Natural killer cell (primary cell): ENCODE results near the gene ITGA3. TPM values are rescaled to one million over a fixed set of nuclear protein-coding genes. Genes with fewer than 3 reads are reported as not detected.

Experiments used
- ATAC-seq, 3 donors: fragments of 150-1000 bp in 2 of 3; fragments of 200-7000 bp in 1 of 3; cut with Tn5 transposase; 1 replicate in 1 of 3; 2 replicates in 2 of 3; pipeline ENCODE4 v1.10.0; 2021; ENCODE audit warnings: mild to moderate bottlenecking in 2 of 3, moderate library complexity in 2 of 3
- DNase-seq, 2 donors: peaks; one replicate each; pipeline versions ENCODE4 v3.0.0 to v3.0.0-alpha.2; 2013 to 2021; ENCODE audit warnings: mixed read lengths in 1 of 2
- H3K27ac ChIP-seq: one replicate; pipeline ENCODE4 v1.5.1; 2013; ENCODE audit warnings: mild to moderate bottlenecking, low read length
- H3K27me3 ChIP-seq: one replicate; pipeline ENCODE4 v1.6.1; 2013; ENCODE audit warnings: low read length; ENCODE audit not compliant: control insufficient read depth, insufficient read depth
- H3K36me3 ChIP-seq: one replicate; pipeline ENCODE4 v1.6.1; 2013; ENCODE audit warnings: low read length; ENCODE audit not compliant: control insufficient read depth, insufficient read depth
- H3K4me1 ChIP-seq: one replicate; pipeline ENCODE4 v1.6.1; 2013; ENCODE audit warnings: low read length; ENCODE audit not compliant: control insufficient read depth, insufficient read depth
- H3K4me3 ChIP-seq: one replicate; pipeline ENCODE4 v1.5.1; 2013; ENCODE audit warnings: low read length
- H3K9me3 ChIP-seq: one replicate; pipeline ENCODE4 v1.6.1; 2013; ENCODE audit warnings: low read length; ENCODE audit not compliant: control insufficient read depth, insufficient read depth
- H3K27ac Mint-ChIP-seq, 2 donors: one replicate each; pipeline ENCODE4 v1.8.0; 2022; ENCODE audit warnings: mild to moderate bottlenecking in 2 of 2, mixed read lengths in 2 of 2, moderate library complexity in 1 of 2
- H3K27me3 Mint-ChIP-seq, 2 donors: one replicate each; pipeline ENCODE4 v1.8.0; 2022; ENCODE audit warnings: low read depth in 2 of 2, mixed read lengths in 2 of 2
- H3K36me3 Mint-ChIP-seq: one replicate; pipeline ENCODE4 v1.8.0; 2022; ENCODE audit warnings: mixed read lengths
- H3K4me1 Mint-ChIP-seq, 2 donors: one replicate each; pipeline ENCODE4 v1.8.0; 2022; ENCODE audit warnings: mixed read lengths in 2 of 2
- H3K4me3 Mint-ChIP-seq: one replicate; pipeline ENCODE4 v1.8.0; 2022; ENCODE audit warnings: mild to moderate bottlenecking, moderate library complexity, mixed read lengths
- H3K9me3 Mint-ChIP-seq, 2 donors: one replicate each; pipeline ENCODE4 v1.8.0; 2022; ENCODE audit warnings: mixed read lengths in 2 of 2
- CTCF ChIP-seq: fragments of 200-600 bp; IDR thresholded peaks from one replicate; pipeline ENCODE4 v1.8.0; 2022; ENCODE audit warnings: antibody characterized with exemption
- WGBS: methylation state at CpG from one replicate; pipeline ENCODE4 v1.1.7; 2013; ENCODE audit warnings: missing lambda C conversion rate; ENCODE audit not compliant: insufficient coverage; 5-methylcytosine and 5-hydroxymethylcytosine counted together
- intact Hi-C: fragments of 100-400 bp; cut with micrococcal nuclease; formaldehyde crosslinking; loops from one replicate; pipeline ENCODE4 v1.14.2; 2022
- total RNA-seq, 4 donors: library from RNA; stranded (reverse); fragments of 120-200 nt in 1 of 4; gene quantifications; one replicate each; pipeline versions ENCODE4 v1.2.3 to v1.2.4, GENCODE V29; 2013 to 2022

ITGA3 gene
- total RNA-seq, 3 donors from 2014 or later (not counting 1 experiment from before 2014, with no cell fraction given), result 0.47 to 2.8 (median 1.4) TPM

DNA sequence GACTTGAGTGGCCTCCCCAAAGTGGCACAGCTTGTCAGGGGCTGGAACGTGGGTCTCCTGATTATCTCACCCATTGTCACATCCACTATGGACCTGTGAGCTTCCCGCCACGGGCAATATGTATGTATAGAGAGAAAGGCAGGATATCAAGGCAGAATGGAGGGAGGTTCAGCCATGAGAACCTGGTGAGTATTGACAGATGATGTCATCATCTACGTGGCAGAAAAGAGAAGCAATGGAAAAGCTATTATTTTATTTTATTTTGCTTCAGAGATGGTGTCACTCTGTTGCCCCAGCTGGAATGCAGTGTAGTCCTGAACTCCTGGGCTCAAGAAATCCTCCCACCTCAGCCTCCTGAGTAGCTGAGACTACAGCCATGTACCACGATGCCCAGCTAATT is 25.8 kb downstream of the ITGA3 start:
- Histone ChIP-seq H3K4me1 (no peaks in the 10 kb centered on the region), H3K36me3 (no peaks in the 10 kb centered on the region)

DNA sequence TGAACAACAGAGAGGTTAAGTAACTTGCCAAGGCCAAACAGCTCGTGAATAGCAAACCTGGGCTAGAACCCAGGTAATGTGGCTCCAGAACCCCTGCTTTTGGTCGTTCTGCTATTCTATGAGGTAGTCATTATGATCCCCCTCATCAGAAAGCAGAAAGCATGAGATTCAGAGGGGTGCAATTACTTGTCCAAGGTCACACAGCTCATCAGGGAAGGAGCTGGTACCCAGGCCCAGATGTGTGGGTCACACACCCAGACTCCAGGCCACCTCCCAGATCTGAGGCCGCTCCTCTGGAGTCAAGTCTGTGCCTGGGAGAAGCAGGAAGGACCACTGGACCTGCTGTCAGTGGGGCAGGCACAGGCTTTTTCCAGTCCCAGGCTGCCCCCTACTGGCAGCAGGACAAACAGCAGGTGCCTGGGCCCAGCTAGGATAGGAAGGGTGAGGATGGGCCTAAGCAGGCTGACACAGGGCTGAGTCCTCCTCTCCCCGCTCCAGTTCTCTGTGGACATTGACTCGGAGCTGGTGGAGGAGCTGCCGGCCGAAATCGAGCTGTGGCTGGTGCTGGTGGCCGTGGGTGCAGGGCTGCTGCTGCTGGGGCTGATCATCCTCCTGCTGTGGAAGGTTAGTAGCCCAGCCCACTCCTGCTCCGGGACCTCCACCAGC is 31.5 kb downstream of the ITGA3 start:
- Mint-ChIP-seq H3K36me3 (no peaks in the 10 kb centered on the region), H3K9me3 (no peaks in the 10 kb centered on the region), H3K4me1 (no peaks in the 10 kb centered on the region), H3K27me3 (peaks cover 0 to 4% of the 10 kb centered on the region in 2 donors), H3K27ac (no peak overlapping the region), H3K4me3 (no peak overlapping the region)
- intact Hi-C loops, result loop anchor here (1.0 to 2.0 kb wide), 2 partner anchors 61 to 515 kb away; no protein-coding TSS in a partner anchor
- Histone ChIP-seq H3K27ac (no peak overlapping the region), H3K27me3 (no peaks in the 10 kb centered on the region), H3K4me3 (no peak overlapping the region), H3K9me3 (no peaks in the 10 kb centered on the region), H3K36me3 (no peaks in the 10 kb centered on the region), H3K4me1 (no peaks in the 10 kb centered on the region)
- WGBS, result 46% methylated on average over 10 of the region's 10 CpGs
- DNase-seq, result peak; percentile 75 to 83
- peak; percentile 98 for TF ChIP-seq CTCF
- peak; percentile 82 to 94 (median 93) for ATAC-seq

More for the DNA sequence above, 25.8 kb downstream of the ITGA3 start:
- DNase-seq, result no peak
- Mint-ChIP-seq H3K27ac (no peak overlapping the region), H3K36me3 (no peaks in the 10 kb centered on the region), H3K4me3 (no peak overlapping the region), H3K4me1 (no peaks in the 10 kb centered on the region), H3K9me3 (no peaks in the 10 kb centered on the region), H3K27me3 (peaks cover 0 to 10% of the 10 kb centered on the region in 2 donors)
- WGBS, result 92% methylated on average over 4 of the region's 5 CpGs
- H3K9me3 ChIP-seq, result no peaks in the 10 kb centered on the region
- intact Hi-C loops, result no loop called here
- no peak overlapping the region for H3K27ac ChIP-seq
- H3K4me3 ChIP-seq, result no peak overlapping the region
- TF ChIP-seq CTCF, result no peak
- no peak for ATAC-seq
- no peaks in the 10 kb centered on the region for H3K27me3 ChIP-seq

GRCh38 chr17:50087912-50088405 is 32.0 kb downstream of the ITGA3 start:
- Mint-ChIP-seq H3K27me3 (peaks cover 0 to 4% of the 10 kb centered on the region in 2 donors), H3K4me1 (no peaks in the 10 kb centered on the region), H3K27ac (no peak overlapping the region), H3K4me3 (no peak overlapping the region), H3K36me3 (no peaks in the 10 kb centered on the region), H3K9me3 (no peaks in the 10 kb centered on the region)
- DNase-seq, result no peak
- H3K9me3 ChIP-seq, result no peaks in the 10 kb centered on the region
- H3K4me1 ChIP-seq, result no peaks in the 10 kb centered on the region
- no peaks in the 10 kb centered on the region for H3K27me3 ChIP-seq
- 84% methylated on average over 19 of the region's 19 CpGs for WGBS
- TF ChIP-seq CTCF, result no peak
- H3K27ac ChIP-seq, result no peak overlapping the region
- H3K36me3 ChIP-seq, result no peaks in the 10 kb centered on the region
- intact Hi-C loops, result loop anchor here (1.0 to 2.0 kb wide), 2 partner anchors 62 to 515 kb away; no protein-coding TSS in a partner anchor
- ATAC-seq, result no peak
- no peak overlapping the region for H3K4me3 ChIP-seq
